ENCODE data around the gene SPATA2.

SPATA2 gene

GRCh38 chr20:49878977-49879376, 36.4 kb downstream of the SPATA2 start:
- no peak for FAIRE-seq
- no peak for DNase-seq (ENCODE audit: insufficient read length, low spot score)
- TF ChIP-seq SPI1 (IDR thresholded peaks at IDR 0.05; ENCODE audit: low read depth, low read length) (no peak), PAX5 (IDR thresholded peaks at IDR 0.05; ENCODE audit: insufficient read depth, low read length, severe bottlenecking) (no peak), POLR2A (IDR thresholded peaks at IDR 0.05; ENCODE audit: low read depth, low read length) (no peak), TAF1 (IDR thresholded peaks at IDR 0.05; ENCODE audit: low read depth, low read length) (no peak), POLR2AphosphoS5 (IDR thresholded peaks at IDR 0.05; ENCODE audit: low read depth, low read length) (no peak), POU2F2 (IDR thresholded peaks at IDR 0.05; ENCODE audit: low read depth, low read length) (no peak)

- DNase-seq (ENCODE audit: insufficient read length, low spot score) (no peak), FAIRE-seq (no peak)
- TF ChIP-seq PAX5 (IDR thresholded peaks at IDR 0.05; ENCODE audit: insufficient read depth, low read length, severe bottlenecking) = no peak
- TF ChIP-seq POLR2A (IDR thresholded peaks at IDR 0.05; ENCODE audit: low read depth, low read length) = no peak
- no peak for TF ChIP-seq SPI1 (IDR thresholded peaks at IDR 0.05; ENCODE audit: low read depth, low read length)
- no peak for TF ChIP-seq TAF1 (IDR thresholded peaks at IDR 0.05; ENCODE audit: low read depth, low read length)
- TF ChIP-seq POLR2AphosphoS5 (IDR thresholded peaks at IDR 0.05; ENCODE audit: low read depth, low read length) = no peak
- no peak for TF ChIP-seq POU2F2 (IDR thresholded peaks at IDR 0.05; ENCODE audit: low read depth, low read length)
Observed at GRCh38 chr20:49877386-49877921, 37.9 kb downstream of the SPATA2 start.

GRCh38 chr20:49874696-49875095, 40.6 kb downstream of the SPATA2 start:
- DNase-seq (ENCODE audit: insufficient read length, low spot score) = no peak
- TF ChIP-seq POU2F2 (IDR thresholded peaks at IDR 0.05; ENCODE audit: low read depth, low read length) = no peak
- TF ChIP-seq POLR2A (IDR thresholded peaks at IDR 0.05; ENCODE audit: low read depth, low read length) = no peak
- TF ChIP-seq SPI1 (IDR thresholded peaks at IDR 0.05; ENCODE audit: low read depth, low read length) = no peak
- TF ChIP-seq TAF1 (IDR thresholded peaks at IDR 0.05; ENCODE audit: low read depth, low read length) = no peak
- no peak for FAIRE-seq

- no peak for TF ChIP-seq POU2F2 (IDR thresholded peaks at IDR 0.05; ENCODE audit: low read depth, low read length)
- no peak for TF ChIP-seq POLR2A (IDR thresholded peaks at IDR 0.05; ENCODE audit: low read depth, low read length)
- no peak for TF ChIP-seq SPI1 (IDR thresholded peaks at IDR 0.05; ENCODE audit: low read depth, low read length)
- no peak for TF ChIP-seq POLR2AphosphoS5 (IDR thresholded peaks at IDR 0.05; ENCODE audit: low read depth, low read length)
- TF ChIP-seq TAF1 (IDR thresholded peaks at IDR 0.05; ENCODE audit: low read depth, low read length) = no peak
- TF ChIP-seq PAX5 (IDR thresholded peaks at IDR 0.05; ENCODE audit: insufficient read depth, low read length, severe bottlenecking) = no peak
- no peak for FAIRE-seq
- no peak for DNase-seq (ENCODE audit: insufficient read length, low spot score)
Observed at GRCh38 chr20:49872056-49872455, 43.3 kb downstream of the SPATA2 start.

- DNase-seq (ENCODE audit: insufficient read length, low spot score) = no peak
- TF ChIP-seq POU2F2 (IDR thresholded peaks at IDR 0.05; ENCODE audit: low read depth, low read length) (no peak), SPI1 (IDR thresholded peaks at IDR 0.05; ENCODE audit: low read depth, low read length) (no peak), POLR2A (IDR thresholded peaks at IDR 0.05; ENCODE audit: low read depth, low read length) (no peak), PAX5 (IDR thresholded peaks at IDR 0.05; ENCODE audit: insufficient read depth, low read length, severe bottlenecking) (no peak), POLR2AphosphoS5 (IDR thresholded peaks at IDR 0.05; ENCODE audit: low read depth, low read length) (no peak), TAF1 (IDR thresholded peaks at IDR 0.05; ENCODE audit: low read depth, low read length) (no peak)
- FAIRE-seq = no peak
Observed at GRCh38 chr20:49871391-49871948, 43.9 kb downstream of the SPATA2 start.

- FAIRE-seq = no peak
- TF ChIP-seq PAX5 (IDR thresholded peaks at IDR 0.05; ENCODE audit: insufficient read depth, low read length, severe bottlenecking) (no peak), POLR2A (IDR thresholded peaks at IDR 0.05; ENCODE audit: low read depth, low read length) (no peak), POLR2AphosphoS5 (IDR thresholded peaks at IDR 0.05; ENCODE audit: low read depth, low read length) (no peak), POU2F2 (IDR thresholded peaks at IDR 0.05; ENCODE audit: low read depth, low read length) (no peak), SPI1 (IDR thresholded peaks at IDR 0.05; ENCODE audit: low read depth, low read length) (no peak), TAF1 (IDR thresholded peaks at IDR 0.05; ENCODE audit: low read depth, low read length) (no peak)
- no peak for DNase-seq (ENCODE audit: insufficient read length, low spot score)
Observed at GRCh38 chr20:49870261-49870660, 45.1 kb downstream of the SPATA2 start.

- TF ChIP-seq PAX5 (IDR thresholded peaks at IDR 0.05; ENCODE audit: insufficient read depth, low read length, severe bottlenecking) (no peak), SPI1 (IDR thresholded peaks at IDR 0.05; ENCODE audit: low read depth, low read length) (no peak), POU2F2 (IDR thresholded peaks at IDR 0.05; ENCODE audit: low read depth, low read length) (no peak), POLR2A (IDR thresholded peaks at IDR 0.05; ENCODE audit: low read depth, low read length) (no peak), TAF1 (IDR thresholded peaks at IDR 0.05; ENCODE audit: low read depth, low read length) (no peak), POLR2AphosphoS5 (IDR thresholded peaks at IDR 0.05; ENCODE audit: low read depth, low read length) (no peak)
- no peak for DNase-seq (ENCODE audit: insufficient read length, low spot score)
- no peak for FAIRE-seq
Observed at GRCh38 chr20:49868964-49869363, 46.4 kb downstream of the SPATA2 start.

- FAIRE-seq (no peak), DNase-seq (ENCODE audit: insufficient read length, low spot score) (no peak)
- TF ChIP-seq POLR2AphosphoS5 (IDR thresholded peaks at IDR 0.05; ENCODE audit: low read depth, low read length) (no peak), POU2F2 (IDR thresholded peaks at IDR 0.05; ENCODE audit: low read depth, low read length) (no peak), POLR2A (IDR thresholded peaks at IDR 0.05; ENCODE audit: low read depth, low read length) (no peak), PAX5 (IDR thresholded peaks at IDR 0.05; ENCODE audit: insufficient read depth, low read length, severe bottlenecking) (no peak), TAF1 (IDR thresholded peaks at IDR 0.05; ENCODE audit: low read depth, low read length) (no peak), SPI1 (IDR thresholded peaks at IDR 0.05; ENCODE audit: low read depth, low read length) (no peak)
Observed at GRCh38 chr20:49868538-49868937, 46.8 kb downstream of the SPATA2 start.

GRCh38 chr20:49867453-49868215, 47.7 kb downstream of the SPATA2 start:
- DNase-seq (ENCODE audit: insufficient read length, low spot score) (no peak), FAIRE-seq (no peak)
- no peak for TF ChIP-seq POLR2AphosphoS5 (IDR thresholded peaks at IDR 0.05; ENCODE audit: low read depth, low read length)

All from GM12891 (cell line).